HUES64 (cell line): ENCODE measurements around the gene AGAP5.

Experiments used
- H3K27ac ChIP-seq: 2 replicates; pipeline ENCODE4 v1.7.0; 2013; ENCODE audit warnings: low read depth, low read length, inconsistent platforms
- H3K27me3 ChIP-seq: 2 replicates; pipeline ENCODE4 v1.6.1; 2013; ENCODE audit warnings: mild to moderate bottlenecking, low read length; ENCODE audit not compliant: insufficient read depth
- H3K36me3 ChIP-seq: 2 replicates; pipeline ENCODE4 v1.6.1; 2013; ENCODE audit warnings: mild to moderate bottlenecking, low read length; ENCODE audit not compliant: insufficient read depth
- H3K4me1 ChIP-seq: 2 replicates; pipeline ENCODE4 v1.6.1; 2013; ENCODE audit warnings: mild to moderate bottlenecking, low read length, moderate library complexity; ENCODE audit not compliant: insufficient read depth
- H3K4me3 ChIP-seq: 2 replicates; pipeline ENCODE4 v1.5.1; 2013; ENCODE audit warnings: mild to moderate bottlenecking, low read length, moderate library complexity
- H3K9ac ChIP-seq: 2 replicates; pipeline ENCODE4 v1.6.1; 2013; ENCODE audit warnings: mild to moderate bottlenecking, low read depth, low read length
- H3K9me3 ChIP-seq: 2 replicates; pipeline ENCODE4 v1.6.1; 2013; ENCODE audit warnings: low read depth, low read length; ENCODE audit not compliant: insufficient read depth
- WGBS: fragments of 150-250, 120-280 bp; methylation state at CpG from one replicate; pipeline ENCODE4 v1.1.7; 2013; ENCODE audit warnings: missing lambda C conversion rate; 5-methylcytosine and 5-hydroxymethylcytosine counted together

AGAP5 gene

DNA sequence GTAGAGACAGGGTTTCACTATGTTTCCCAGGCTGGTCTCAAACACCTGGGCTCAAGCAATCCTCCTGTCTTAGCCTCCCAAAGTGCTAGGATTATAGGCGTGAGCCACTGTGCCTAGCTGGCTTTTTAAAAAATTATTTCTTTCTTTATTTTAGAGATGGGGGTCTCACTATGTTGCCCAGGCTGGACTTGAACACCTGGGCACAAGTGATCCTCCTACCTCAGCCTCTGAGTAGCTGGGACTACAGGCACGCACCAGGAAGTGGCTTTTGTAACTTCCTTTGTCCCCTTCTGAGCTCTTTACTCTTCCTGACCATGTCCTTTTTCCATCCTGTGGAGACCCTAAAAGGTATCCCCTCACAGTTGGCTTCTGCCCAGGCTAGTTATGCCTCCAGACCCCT lies 54.5 kb downstream of the AGAP5 start:
- no peak overlapping the region for H3K27ac ChIP-seq

GRCh38 chr10:73641328-73642060 lies 56.4 kb downstream of the AGAP5 start, which contains the start of gene MYOZ1:
MYOZ1 (minus strand) TSS chr10:73641474; CDS start chr10:73640017, 1,457 bp downstream.
- Histone ChIP-seq H3K4me3 (no peak within 1 kb of the TSS), H3K36me3 (no peaks in the 10 kb centered on the region), H3K9ac (no peak within 1 kb of the TSS), H3K9me3 (no peaks in the 10 kb centered on the region), H3K27ac (no peak within 1 kb of the TSS), H3K27me3 (no peaks in the 10 kb centered on the region), H3K4me1 (no peaks in the 10 kb centered on the region)
- 90% methylated on average over 9 of the region's 9 CpGs for WGBS

More for the DNA sequence above, 54.5 kb downstream of the AGAP5 start:
- no peaks in the 10 kb centered on the region for H3K27me3 ChIP-seq
- H3K4me3 ChIP-seq, result no peak overlapping the region
- no peaks in the 10 kb centered on the region for H3K9me3 ChIP-seq
- H3K4me1 ChIP-seq, result no peaks in the 10 kb centered on the region
- H3K9ac ChIP-seq, result no peak overlapping the region
- no peaks in the 10 kb centered on the region for H3K36me3 ChIP-seq
- WGBS, result 93% methylated on average over 2 of the region's 2 CpGs

- no peaks in the 10 kb centered on the region for H3K4me1 ChIP-seq
- no peaks in the 10 kb centered on the region for H3K27me3 ChIP-seq
- 91% methylated on average over 3 of the region's 3 CpGs for WGBS
- no peak overlapping the region for H3K27ac ChIP-seq
- no peaks in the 10 kb centered on the region for H3K36me3 ChIP-seq
- H3K9ac ChIP-seq, result no peak overlapping the region
- no peak overlapping the region for H3K4me3 ChIP-seq
- H3K9me3 ChIP-seq, result no peaks in the 10 kb centered on the region
Observed at GRCh38 chr10:73639286-73639685, 58.6 kb downstream of the AGAP5 start.

GRCh38 chr10:73635781-73636180 lies 62.1 kb downstream of the AGAP5 start:
- Histone ChIP-seq H3K9ac (no peak overlapping the region), H3K27me3 (no peaks in the 10 kb centered on the region), H3K36me3 (no peaks in the 10 kb centered on the region), H3K4me1 (no peaks in the 10 kb centered on the region), H3K27ac (no peak overlapping the region), H3K9me3 (no peaks in the 10 kb centered on the region), H3K4me3 (no peak overlapping the region)
- no CpG with 5 or more reads among the region's 1 CpG for WGBS

DNA sequence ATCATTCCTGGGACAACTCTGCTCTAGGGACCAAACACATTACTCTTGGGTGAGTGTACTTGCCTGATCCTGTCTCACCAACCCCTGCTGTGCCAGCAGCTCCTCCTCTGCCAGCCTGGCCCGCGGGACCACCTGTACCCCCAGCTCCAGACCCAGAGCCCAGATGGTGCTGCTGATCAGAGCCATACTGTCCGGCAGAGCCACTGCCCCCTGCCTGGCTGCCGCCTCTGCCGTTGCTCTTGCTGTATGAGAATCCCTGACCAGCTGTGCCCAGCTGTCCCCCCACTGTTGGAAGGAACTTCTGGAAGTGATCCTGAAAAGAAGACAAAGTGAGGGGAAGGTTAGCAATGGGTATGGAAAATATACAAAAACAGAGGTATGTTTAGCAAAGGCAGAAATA lies 63.5 kb downstream of the AGAP5 start:
- H3K4me3 ChIP-seq, result no peak overlapping the region
- WGBS, result 77% methylated on average over 5 of the region's 5 CpGs
- H3K9me3 ChIP-seq, result no peaks in the 10 kb centered on the region
- no peak overlapping the region for H3K9ac ChIP-seq
- H3K27me3 ChIP-seq, result no peaks in the 10 kb centered on the region
- H3K4me1 ChIP-seq, result no peaks in the 10 kb centered on the region
- H3K27ac ChIP-seq, result no peak overlapping the region
- H3K36me3 ChIP-seq, result no peaks in the 10 kb centered on the region

GRCh38 chr10:73629165-73629564 lies 68.7 kb downstream of the AGAP5 start:
- H3K4me3 ChIP-seq, result no peak overlapping the region
- WGBS, result 95% methylated on average over 5 of the region's 5 CpGs

GRCh38 chr10:73628405-73628804 lies 69.5 kb downstream of the AGAP5 start:
- Histone ChIP-seq H3K27ac (no peak overlapping the region), H3K36me3 (no peaks in the 10 kb centered on the region), H3K9ac (no peak overlapping the region), H3K4me3 (no peak overlapping the region), H3K9me3 (no peaks in the 10 kb centered on the region), H3K4me1 (peaks cover 6% of the 10 kb centered on the region; the same call in 1 of the 2 replicates), H3K27me3 (no peaks in the 10 kb centered on the region)
- WGBS, result 81% methylated on average over 7 of the region's 7 CpGs

More at GRCh38 chr10:73629165-73629564, 68.7 kb downstream of the AGAP5 start:
- H3K9me3 ChIP-seq, result no peaks in the 10 kb centered on the region
- no peaks in the 10 kb centered on the region for H3K36me3 ChIP-seq
- no peaks in the 10 kb centered on the region for H3K27me3 ChIP-seq
- peaks cover 6% of the 10 kb centered on the region; the same call in 1 of the 2 replicates for H3K4me1 ChIP-seq
- no peak overlapping the region for H3K27ac ChIP-seq
- H3K9ac ChIP-seq, result no peak overlapping the region

DNA sequence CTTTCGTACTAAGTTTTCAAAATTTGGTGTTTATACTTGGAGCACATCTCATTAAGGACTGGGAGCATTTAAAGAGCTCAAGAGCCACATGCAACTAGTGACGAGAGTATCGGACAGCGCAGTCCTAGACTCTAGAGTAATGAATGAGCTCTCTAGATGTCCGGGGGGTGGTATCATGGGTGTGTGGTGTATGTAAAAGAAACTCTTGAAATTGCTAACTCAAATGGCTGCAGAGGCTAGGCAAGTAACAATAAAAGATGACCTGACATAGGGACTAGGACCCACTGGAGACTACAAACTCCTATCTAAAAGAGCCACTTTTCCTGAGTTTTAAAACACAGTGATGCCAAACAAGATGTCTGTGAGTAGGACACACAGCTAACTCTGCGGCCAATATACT lies 70.6 kb downstream of the AGAP5 start:
- no peaks in the 10 kb centered on the region for H3K9me3 ChIP-seq
- H3K4me1 ChIP-seq, result peaks cover 6% of the 10 kb centered on the region; the same call in 1 of the 2 replicates
- H3K9ac ChIP-seq, result 0 out of 2 replicates have a peak overlapping the region, but pooled peaks have one; percentile 97
- no peak overlapping the region for H3K27ac ChIP-seq
- H3K36me3 ChIP-seq, result no peaks in the 10 kb centered on the region
- H3K27me3 ChIP-seq, result no peaks in the 10 kb centered on the region
- H3K4me3 ChIP-seq, result peak overlapping the region; percentile 85; the same call in 1 of the 2 replicates
- WGBS, result 96% methylated on average over 6 of the region's 6 CpGs

- Histone ChIP-seq H3K36me3 (no peaks in the 10 kb centered on the region), H3K27me3 (no peaks in the 10 kb centered on the region), H3K4me1 (peaks cover 6% of the 10 kb centered on the region; the same call in 1 of the 2 replicates), H3K9me3 (no peaks in the 10 kb centered on the region), H3K4me3 (peak overlapping the region; percentile 85), H3K27ac (peak overlapping the region; percentile 87), H3K9ac (peak overlapping the region; percentile 97)
- WGBS, result 4% methylated on average over 41 of the region's 42 CpGs
Observed at GRCh38 chr10:73625884-73626752, 71.8 kb downstream of the AGAP5 start.

DNA sequence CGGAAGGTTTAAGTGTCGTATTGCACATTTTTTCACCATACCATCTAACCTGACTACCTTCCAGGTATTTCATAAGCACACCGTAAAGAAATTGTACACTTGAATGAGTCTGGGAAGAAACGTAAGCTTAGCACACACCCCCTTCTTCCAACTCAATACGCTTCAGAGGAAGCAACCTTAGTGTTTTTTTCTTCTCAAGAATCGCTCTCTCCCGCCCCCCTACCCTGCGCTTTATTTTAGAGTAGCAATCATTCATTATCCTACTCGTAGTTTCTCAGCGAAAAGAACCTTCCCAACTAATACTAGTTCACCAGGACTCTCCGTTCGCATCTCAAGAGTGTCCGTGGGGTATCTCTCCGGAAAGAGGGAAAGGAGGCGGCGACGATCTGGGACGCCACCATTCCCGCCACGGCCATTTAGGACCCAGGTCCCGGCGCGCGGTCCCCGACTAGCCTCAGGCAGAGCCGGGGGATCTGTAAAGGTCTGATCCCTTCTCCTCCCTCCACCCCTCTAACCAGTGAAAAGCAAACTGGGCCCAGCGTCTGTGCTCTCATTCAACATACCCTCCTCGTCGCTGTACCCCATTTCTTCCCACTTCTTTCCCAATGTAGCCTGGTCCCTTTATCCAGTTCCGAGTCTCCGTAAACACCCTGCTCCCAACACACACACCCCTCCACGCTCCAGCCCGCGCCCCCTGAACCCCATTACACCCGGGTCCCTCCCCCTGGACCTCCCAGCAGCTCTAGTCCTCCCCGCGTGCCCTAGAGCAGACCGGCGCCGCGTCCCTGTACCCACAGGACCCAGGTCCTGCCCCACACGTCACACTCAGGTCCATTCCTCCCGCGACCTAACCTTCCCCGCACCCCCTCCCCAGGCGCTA lies 72.7 kb downstream of the AGAP5 start:
- Histone ChIP-seq H3K4me1 (peaks cover 6% of the 10 kb centered on the region; the same call in 1 of the 2 replicates), H3K27ac (peak overlapping the region; percentile 87), H3K27me3 (no peaks in the 10 kb centered on the region), H3K9ac (peak overlapping the region; percentile 93), H3K36me3 (no peaks in the 10 kb centered on the region), H3K9me3 (no peaks in the 10 kb centered on the region), H3K4me3 (peak overlapping the region; percentile 85)
- WGBS, result under 1% methylated on average over 46 of the region's 46 CpGs
